ENCODE results near the gene FERMT1.

FERMT1 gene

GRCh38 chr20:6053064-6053775 is 69.6 kb downstream of the FERMT1 start:
- no peaks in the 10 kb centered on the region for H3K9me3 ChIP-seq (replicated peaks in 1 of 2; ENCODE audit: control insufficient read depth in 2 of 2, insufficient read depth in 1 of 2, low read depth in 1 of 2, low read length in 2 of 2)
- H3K9ac ChIP-seq (ENCODE audit: low read depth, low read length, poor library complexity): no peak overlapping the region
- no peak overlapping the region for H3K27ac ChIP-seq (replicated peaks; ENCODE audit: low read length)
- no peak overlapping the region for H3K23ac ChIP-seq (ENCODE audit: low read depth, low read length, poor library complexity)
- no peak overlapping the region for H3K18ac ChIP-seq (ENCODE audit: low read length)
- no peak overlapping the region for H4K8ac ChIP-seq (ENCODE audit: low read depth, low read length)
- no CpG with 5 or more reads among the region's 8 CpGs for WGBS, 2 donors (ENCODE audit: extremely low coverage in 2 of 2, insufficient read length in 2 of 2, insufficient replicate concordance in 1 of 2)
- H2BK15ac ChIP-seq (ENCODE audit: low read length): no peak overlapping the region
- peak overlapping the region; percentile 94 for H2AFZ ChIP-seq (ENCODE audit: low read length)
- no peaks in the 10 kb centered on the region for H3K36me3 ChIP-seq (replicated peaks in 1 of 2; ENCODE audit: control insufficient read depth in 2 of 2, insufficient read depth in 2 of 2, low read length in 2 of 2)
- no peak for DNase-seq (ENCODE audit: low spot score)
- H3K4me1 ChIP-seq (ENCODE audit: control insufficient read depth in 2 of 2, insufficient read depth in 1 of 2, low read depth in 1 of 2, low read length in 2 of 2): peaks cover 4 to 6% of the 10 kb centered on the region in 2 donors
- H2BK5ac ChIP-seq (ENCODE audit: low read length): no peak overlapping the region
- H2AK5ac ChIP-seq (ENCODE audit: low read depth, low read length): no peak overlapping the region
- no peak overlapping the region for H3K4ac ChIP-seq (ENCODE audit: low read length)
- H3K14ac ChIP-seq (ENCODE audit: low read length): no peak overlapping the region
- H3K4me2 ChIP-seq (ENCODE audit: insufficient read depth, low read length, poor library complexity, severe bottlenecking): no peak overlapping the region
- no peak overlapping the region for H3K4me3 ChIP-seq (ENCODE audit: low read length in 2 of 2)
- H3K79me1 ChIP-seq (ENCODE audit: low read depth, low read length): no peaks in the 10 kb centered on the region
- peaks cover 13 to 79% (median 42%) of the 10 kb centered on the region in 3 experiments for H3K27me3 ChIP-seq (ENCODE audit: control insufficient read depth in 3 of 3, insufficient read depth in 3 of 3, low read depth in 1 of 3, low read length in 3 of 3)
- H2BK12ac ChIP-seq (ENCODE audit: low read length): no peak overlapping the region
- no peak overlapping the region for H2BK120ac ChIP-seq (ENCODE audit: low read depth, low read length)
- no peak overlapping the region for H4K91ac ChIP-seq (ENCODE audit: low read depth, low read length, poor library complexity)

- DNase-seq (ENCODE audit: low spot score): no peak
- H4K91ac ChIP-seq (ENCODE audit: low read depth, low read length, poor library complexity): no peak overlapping the region
- no peak overlapping the region for H3K27ac ChIP-seq (replicated peaks; ENCODE audit: low read length)
- no peak overlapping the region for H3K14ac ChIP-seq (ENCODE audit: low read length)
- H3K79me1 ChIP-seq (ENCODE audit: low read depth, low read length): no peaks in the 10 kb centered on the region
- H3K23ac ChIP-seq (ENCODE audit: low read depth, low read length, poor library complexity): no peak overlapping the region
- no peaks in the 10 kb centered on the region for H3K36me3 ChIP-seq (replicated peaks in 1 of 2; ENCODE audit: control insufficient read depth in 2 of 2, insufficient read depth in 2 of 2, low read length in 2 of 2)
- peak overlapping the region; percentile 74 for H3K4me2 ChIP-seq (ENCODE audit: insufficient read depth, low read length, poor library complexity, severe bottlenecking)
- H2BK15ac ChIP-seq (ENCODE audit: low read length): no peak overlapping the region
- H3K4ac ChIP-seq (ENCODE audit: low read length): no peak overlapping the region
- peak overlapping the region in 1 of 2 donors; percentile 76 for H3K4me3 ChIP-seq (ENCODE audit: low read length in 2 of 2)
- H3K4me1 ChIP-seq (ENCODE audit: control insufficient read depth in 2 of 2, insufficient read depth in 1 of 2, low read depth in 1 of 2, low read length in 2 of 2): peaks cover 4 to 6% of the 10 kb centered on the region in 2 donors
- H2AFZ ChIP-seq (ENCODE audit: low read length): peak overlapping the region; percentile 94
- no peak overlapping the region for H2BK120ac ChIP-seq (ENCODE audit: low read depth, low read length)
- H4K8ac ChIP-seq (ENCODE audit: low read depth, low read length): no peak overlapping the region
- H3K18ac ChIP-seq (ENCODE audit: low read length): no peak overlapping the region
- no peaks in the 10 kb centered on the region for H3K9me3 ChIP-seq (replicated peaks in 1 of 2; ENCODE audit: control insufficient read depth in 2 of 2, insufficient read depth in 1 of 2, low read depth in 1 of 2, low read length in 2 of 2)
- no peak overlapping the region for H2BK12ac ChIP-seq (ENCODE audit: low read length)
- no peak overlapping the region for H2AK5ac ChIP-seq (ENCODE audit: low read depth, low read length)
- H3K27me3 ChIP-seq (ENCODE audit: control insufficient read depth in 3 of 3, insufficient read depth in 3 of 3, low read depth in 1 of 3, low read length in 3 of 3): peaks cover 13 to 66% (median 42%) of the 10 kb centered on the region in 3 experiments
- H2BK5ac ChIP-seq (ENCODE audit: low read length): no peak overlapping the region
- WGBS, 2 donors (ENCODE audit: extremely low coverage in 2 of 2, insufficient read length in 2 of 2, insufficient replicate concordance in 1 of 2): no CpG with 5 or more reads among the region's 5 CpGs
- no peak overlapping the region for H3K9ac ChIP-seq (ENCODE audit: low read depth, low read length, poor library complexity)
Measured at GRCh38 chr20:6051505-6051904, 71.3 kb downstream of the FERMT1 start.

- Histone ChIP-seq H3K79me1 (ENCODE audit: low read depth, low read length) (no peaks in the 10 kb centered on the region), H2BK120ac (ENCODE audit: low read depth, low read length) (no peak overlapping the region), H2AFZ (ENCODE audit: low read length) (no peak overlapping the region), H4K8ac (ENCODE audit: low read depth, low read length) (no peak overlapping the region), H2BK15ac (ENCODE audit: low read length) (no peak overlapping the region), H2BK12ac (ENCODE audit: low read length) (no peak overlapping the region), H3K18ac (ENCODE audit: low read length) (no peak overlapping the region), H3K4me2 (ENCODE audit: insufficient read depth, low read length, poor library complexity, severe bottlenecking) (no peak overlapping the region), H4K91ac (ENCODE audit: low read depth, low read length, poor library complexity) (no peak overlapping the region), H3K4me3 (ENCODE audit: low read length in 2 of 2) (no peak overlapping the region), H3K36me3 (replicated peaks in 1 of 2; ENCODE audit: control insufficient read depth in 2 of 2, insufficient read depth in 2 of 2, low read length in 2 of 2) (no peaks in the 10 kb centered on the region), H3K23ac (ENCODE audit: low read depth, low read length, poor library complexity) (no peak overlapping the region), H3K4me1 (ENCODE audit: control insufficient read depth in 2 of 2, insufficient read depth in 1 of 2, low read depth in 1 of 2, low read length in 2 of 2) (peaks cover 2 to 4% of the 10 kb centered on the region in 2 donors), H3K27ac (replicated peaks; ENCODE audit: low read length) (no peak overlapping the region), H3K9me3 (replicated peaks in 1 of 2; ENCODE audit: control insufficient read depth in 2 of 2, insufficient read depth in 1 of 2, low read depth in 1 of 2, low read length in 2 of 2) (no peaks in the 10 kb centered on the region), H2AK5ac (ENCODE audit: low read depth, low read length) (no peak overlapping the region), H3K27me3 (ENCODE audit: control insufficient read depth in 3 of 3, insufficient read depth in 3 of 3, low read depth in 1 of 3, low read length in 3 of 3) (peaks cover 13 to 44% (median 34%) of the 10 kb centered on the region in 3 experiments), H3K4ac (ENCODE audit: low read length) (no peak overlapping the region), H3K9ac (ENCODE audit: low read depth, low read length, poor library complexity) (no peak overlapping the region), H3K14ac (ENCODE audit: low read length) (no peak overlapping the region), H2BK5ac (ENCODE audit: low read length) (no peak overlapping the region)
- no peak for DNase-seq (ENCODE audit: low spot score)
- no CpG with 5 or more reads among the region's 3 CpGs for WGBS, 2 donors (ENCODE audit: extremely low coverage in 2 of 2, insufficient read length in 2 of 2, insufficient replicate concordance in 1 of 2)
Measured at GRCh38 chr20:6048391-6048790, 74.4 kb downstream of the FERMT1 start.

- Histone ChIP-seq H3K4me2 (ENCODE audit: insufficient read depth, low read length, poor library complexity, severe bottlenecking) (no peak overlapping the region), H3K14ac (ENCODE audit: low read length) (no peak overlapping the region), H3K4me1 (ENCODE audit: control insufficient read depth in 2 of 2, insufficient read depth in 1 of 2, low read depth in 1 of 2, low read length in 2 of 2) (no peaks in the 10 kb centered on the region), H2BK15ac (ENCODE audit: low read length) (no peak overlapping the region), H3K9me3 (replicated peaks in 1 of 2; ENCODE audit: control insufficient read depth in 2 of 2, insufficient read depth in 1 of 2, low read depth in 1 of 2, low read length in 2 of 2) (no peaks in the 10 kb centered on the region), H4K91ac (ENCODE audit: low read depth, low read length, poor library complexity) (no peak overlapping the region), H2BK12ac (ENCODE audit: low read length) (no peak overlapping the region), H2BK120ac (ENCODE audit: low read depth, low read length) (no peak overlapping the region), H3K36me3 (replicated peaks in 1 of 2; ENCODE audit: control insufficient read depth in 2 of 2, insufficient read depth in 2 of 2, low read length in 2 of 2) (peaks cover 6 to 9% of the 10 kb centered on the region in 2 donors), H3K23ac (ENCODE audit: low read depth, low read length, poor library complexity) (no peak overlapping the region), H3K4ac (ENCODE audit: low read length) (no peak overlapping the region), H2AK5ac (ENCODE audit: low read depth, low read length) (no peak overlapping the region), H4K8ac (ENCODE audit: low read depth, low read length) (no peak overlapping the region), H3K27ac (replicated peaks; ENCODE audit: low read length) (no peak overlapping the region), H3K79me1 (ENCODE audit: low read depth, low read length) (peaks cover under 1% of the 10 kb centered on the region), H3K9ac (ENCODE audit: low read depth, low read length, poor library complexity) (no peak overlapping the region), H2AFZ (ENCODE audit: low read length) (no peak overlapping the region), H3K18ac (ENCODE audit: low read length) (no peak overlapping the region), H2BK5ac (ENCODE audit: low read length) (no peak overlapping the region), H3K4me3 (ENCODE audit: low read length in 2 of 2) (no peak overlapping the region), H3K27me3 (ENCODE audit: control insufficient read depth in 3 of 3, insufficient read depth in 3 of 3, low read depth in 1 of 3, low read length in 3 of 3) (peaks cover under 1 to 24% (median 15%) of the 10 kb centered on the region in 3 experiments)
- DNase-seq (ENCODE audit: low spot score): no peak
- WGBS, 2 donors (ENCODE audit: extremely low coverage in 2 of 2, insufficient read length in 2 of 2, insufficient replicate concordance in 1 of 2): no CpG with 5 or more reads among the region's 1 CpG
Measured at GRCh38 chr20:6046432-6046831, 76.4 kb downstream of the FERMT1 start.
